ENCODE data around the gene TMEM165.

GRCh38 chr4:55354648-55355047 lies 41.1 kb upstream of the TMEM165 start:
- TF ChIP-seq CTCF (IDR thresholded peaks at IDR 0.05): no peak
- TF ChIP-seq EP300 (IDR thresholded peaks at IDR 0.05): no peak
- no peak for TF ChIP-seq POLR2A (IDR thresholded peaks at IDR 0.05; ENCODE audit: low read depth)
- no peak for TF ChIP-seq POLR2AphosphoS5 (IDR thresholded peaks at IDR 0.05)
